Neutrophil (primary cell): ENCODE data around the gene CYP27C1.
"Not testable (repeated sequence)": the region's sequence is repeated elsewhere in the genome, so short reads cannot be mapped to it uniquely, and the experiment has no call there.

Source experiments
- H3K27ac ChIP-seq: fragments of 200-600 bp; sonication (generic); 2 replicates; pipeline ENCODE4 v1.5.1; 2016; ENCODE audit warnings: mild to moderate bottlenecking, moderate library complexity
- H3K27me3 ChIP-seq: fragments of 200-600 bp; sonication (generic); 2 replicates; pipeline ENCODE4 v1.6.0; 2016; ENCODE audit warnings: mild to moderate bottlenecking
- H3K36me3 ChIP-seq: fragments of 200-600 bp; sonication (generic); 2 replicates; pipeline ENCODE4 v1.5.1; 2017
- H3K4me1 ChIP-seq, 2 experiments: fragments of 200-600 bp in 1 of 2; sonication (generic) in 1 of 2; 1 replicate in 1 of 2; 2 replicates in 1 of 2; pipeline versions ENCODE4 v1.5.1 to v1.6.1; 2013 to 2016; ENCODE audit warnings: low read depth in 1 of 2, low read length in 1 of 2, mild to moderate bottlenecking in 1 of 2, moderate library complexity in 1 of 2; ENCODE audit not compliant: control insufficient read depth in 1 of 2, insufficient read depth in 1 of 2
- H3K4me3 ChIP-seq, 2 experiments: fragments of 200-600 bp in 1 of 2; sonication (generic) in 1 of 2; 1 replicate in 1 of 2; 2 replicates in 1 of 2; pipeline ENCODE4 v1.5.1; 2013 to 2016; ENCODE audit warnings: low read depth in 1 of 2, low read length in 1 of 2, mild to moderate bottlenecking in 1 of 2, moderate library complexity in 1 of 2
- H3K9me3 ChIP-seq: fragments of 200-600 bp; sonication (generic); 2 replicates; pipeline ENCODE4 v1.5.1; 2016
- CTCF ChIP-seq: fragments of 200-600 bp; sonication (generic); IDR thresholded peaks from 2 replicates; pipeline ENCODE4 v1.5.1; 2016; ENCODE audit warnings: antibody characterized with exemption

CYP27C1 gene

GRCh38 chr2:127226520-127227263 is 6.6 kb upstream of the CYP27C1 start:
- H3K9me3 ChIP-seq: no peaks in the 10 kb centered on the region
- no peaks in the 10 kb centered on the region for H3K4me1 ChIP-seq
- no peak for TF ChIP-seq CTCF
- H3K36me3 ChIP-seq: no peaks in the 10 kb centered on the region
- no peak overlapping the region for H3K27ac ChIP-seq
- peaks cover 81% of the 10 kb centered on the region for H3K27me3 ChIP-seq
- H3K4me3 ChIP-seq: no peak overlapping the region

- Histone ChIP-seq H3K27ac (no peak overlapping the region), H3K9me3 (no peaks in the 10 kb centered on the region), H3K4me3 (no peak overlapping the region), H3K36me3 (no peaks in the 10 kb centered on the region), H3K4me1 (no peaks in the 10 kb centered on the region), H3K27me3 (peaks cover 82% of the 10 kb centered on the region)
- TF ChIP-seq CTCF: no peak
These were observed 6.0 kb upstream of the CYP27C1 start for GRCh38 chr2:127226132-127226519.

GRCh38 chr2:127225186-127225960 is 5.3 kb upstream of the CYP27C1 start:
- no peaks in the 10 kb centered on the region for H3K9me3 ChIP-seq
- H3K4me1 ChIP-seq: peaks cover 0 to 4% of the 10 kb centered on the region in 2 experiments
- H3K4me3 ChIP-seq: no peak overlapping the region
- peaks cover 89% of the 10 kb centered on the region for H3K27me3 ChIP-seq
- H3K27ac ChIP-seq: no peak overlapping the region
- H3K36me3 ChIP-seq: no peaks in the 10 kb centered on the region
- no peak for TF ChIP-seq CTCF

- Histone ChIP-seq H3K4me1 (peaks cover 6 to 10% of the 10 kb centered on the region in 2 experiments), H3K27me3 (peaks cover 100% of the 10 kb centered on the region)
These were observed 4.0 kb upstream of the CYP27C1 start for GRCh38 chr2:127224135-127224534.

GRCh38 chr2:127220768-127221527 is 849 bp upstream of the CYP27C1 start:
- Histone ChIP-seq H3K27me3 (peaks cover 100% of the 10 kb centered on the region), H3K27ac (no peak overlapping the region), H3K4me3 (no peak overlapping the region), H3K36me3 (no peaks in the 10 kb centered on the region), H3K9me3 (no peaks in the 10 kb centered on the region), H3K4me1 (peaks cover 6 to 14% of the 10 kb centered on the region in 2 experiments)
- TF ChIP-seq CTCF: no peak

More at GRCh38 chr2:127224135-127224534, 4.0 kb upstream of the CYP27C1 start:
- H3K36me3 ChIP-seq, H3K9me3 ChIP-seq, H3K27ac ChIP-seq, H3K4me3 ChIP-seq: not testable (repeated sequence)
